Stimulated activated CD8-positive, alpha-beta memory T cell treated with anti-CD3 and anti-CD28 coated beads, Interleukin-15, amount 100 ng/mL, for 1 hour (primary cell): ENCODE data around the gene DOCK2.
"Not testable (repeated sequence)": the region's sequence is repeated elsewhere in the genome, so short reads cannot be mapped to it uniquely, and the experiment has no call there.

Experiments used
- DNase-seq: peaks from one replicate; pipeline ENCODE4 v3.0.0-alpha.2; 2020; ENCODE audit warnings: low read depth

DOCK2 gene

DNA sequence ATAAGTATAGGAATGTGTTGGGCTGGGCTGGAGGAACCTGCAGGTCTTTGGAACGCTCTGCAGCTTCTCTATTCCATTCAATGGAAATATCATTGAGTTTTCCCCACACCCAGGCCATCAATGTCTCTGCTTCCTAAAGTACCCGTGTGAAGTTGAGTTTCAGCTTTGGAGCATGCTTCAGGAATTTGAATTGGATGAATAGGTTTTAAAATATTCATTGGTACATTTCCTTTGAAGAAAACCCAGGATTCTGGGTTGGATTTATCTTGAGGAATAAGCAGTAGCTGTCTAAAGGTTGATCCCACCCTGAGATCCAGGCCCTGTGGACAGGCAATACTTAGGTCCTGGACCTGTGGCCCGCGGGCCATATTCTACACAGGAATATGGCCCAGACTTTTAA, 306.0 kb downstream of the DOCK2 start:
- DNase-seq = no peak

DNA sequence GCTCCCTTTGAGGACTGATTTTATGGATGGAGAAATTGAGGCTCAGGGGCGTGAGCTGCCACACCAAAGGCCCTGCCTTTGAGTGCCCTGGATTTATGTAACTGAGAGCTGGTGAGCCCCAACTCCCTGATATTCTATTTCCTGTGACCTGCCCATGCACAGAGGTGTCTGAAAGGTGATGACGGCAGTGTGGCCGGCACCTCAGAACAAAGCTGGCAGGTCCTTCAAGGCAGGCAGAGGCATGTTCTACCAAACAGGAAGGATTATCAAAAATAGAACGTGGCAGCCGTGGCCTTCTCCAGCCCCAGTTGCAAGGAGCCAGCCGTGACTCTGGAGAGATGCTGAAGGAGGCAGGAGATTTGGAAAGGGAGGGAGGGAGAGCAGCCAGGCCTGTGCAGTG, 307.0 kb downstream of the DOCK2 start:
- no peak for DNase-seq

DNA sequence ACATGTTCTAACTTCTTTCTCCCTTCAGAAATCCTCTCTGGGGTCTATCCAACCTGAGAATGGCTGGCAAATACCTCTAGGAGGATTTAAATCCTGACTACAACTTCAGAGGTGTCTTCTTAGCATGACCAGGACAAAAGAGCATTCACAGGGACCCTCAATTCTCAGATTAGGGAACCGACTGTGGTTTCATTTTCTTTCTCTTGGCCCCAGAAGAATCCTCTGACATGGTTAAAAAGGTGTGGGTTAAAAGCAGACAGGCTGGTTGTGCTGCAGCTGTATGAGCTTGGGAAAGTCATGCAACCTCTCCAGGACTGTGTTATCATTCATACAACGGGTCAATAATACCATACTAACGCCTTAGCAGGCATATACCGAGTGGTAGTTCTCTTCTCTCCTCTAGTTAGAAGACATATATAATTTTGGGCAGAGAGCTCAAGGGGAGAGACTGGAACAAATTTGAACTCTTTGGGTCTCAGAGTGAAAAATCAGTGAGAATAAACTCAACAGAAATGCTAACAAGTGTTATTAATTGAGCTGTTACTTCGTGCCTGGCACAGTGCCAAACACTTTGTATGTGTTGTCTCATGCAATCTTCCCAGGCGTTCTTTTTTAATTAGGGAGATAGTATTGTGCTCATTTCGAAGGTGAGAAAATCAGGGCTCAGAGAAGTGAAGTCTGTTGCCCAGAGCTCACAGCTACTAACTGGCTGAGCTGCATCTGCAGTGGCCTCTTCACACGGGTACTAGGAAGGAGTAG, 308.0 kb downstream of the DOCK2 start:
- DNase-seq = no peak

DNA sequence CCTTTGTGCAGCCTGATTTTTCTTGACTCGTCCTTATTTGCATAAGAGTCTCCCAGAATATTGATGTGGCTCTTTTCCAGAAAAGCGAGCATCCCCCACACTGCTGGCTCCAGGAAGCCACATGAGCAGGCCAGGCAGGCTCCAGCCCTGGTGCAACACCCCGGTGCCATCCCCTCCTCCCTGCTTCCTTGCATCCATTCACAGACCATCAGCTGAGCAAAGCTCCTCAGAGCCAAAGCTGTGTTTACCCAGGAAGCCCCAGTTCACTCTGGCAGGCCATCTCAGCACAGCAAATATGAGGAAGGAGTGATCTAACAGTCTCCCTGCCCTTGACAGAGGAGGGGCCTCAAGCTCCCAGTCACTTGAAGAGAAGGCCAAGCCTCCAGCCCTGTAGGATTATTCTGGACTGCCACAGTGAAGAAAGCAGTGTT, 308.8 kb downstream of the DOCK2 start:
- no peak for DNase-seq

DNA sequence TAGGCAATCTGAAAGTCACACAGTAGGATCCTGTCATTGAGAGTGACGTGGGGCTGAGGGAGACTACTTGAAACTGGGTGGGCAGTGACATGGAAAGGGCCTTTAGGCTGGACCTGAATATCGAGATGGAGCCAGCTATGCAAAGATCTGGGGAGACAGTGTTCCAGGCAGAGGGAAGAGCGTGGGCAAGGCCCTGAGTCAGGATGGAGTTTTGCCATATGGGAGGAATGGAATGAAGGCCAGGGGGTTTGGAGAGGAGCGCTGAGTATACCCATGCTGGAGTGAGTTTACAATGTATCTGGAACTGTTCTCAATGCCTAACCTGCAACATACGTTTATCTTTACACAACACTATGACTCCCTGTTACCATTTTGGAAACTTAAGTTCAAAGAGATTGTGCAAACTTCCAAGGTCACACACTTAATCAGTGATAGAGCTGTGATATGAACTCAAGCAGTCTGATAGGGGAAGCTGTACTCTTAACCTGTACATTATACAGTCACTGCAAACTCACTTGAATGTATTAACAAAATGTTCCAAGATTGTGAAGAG, 309.7 kb downstream of the DOCK2 start:
- DNase-seq = no peak

DNA sequence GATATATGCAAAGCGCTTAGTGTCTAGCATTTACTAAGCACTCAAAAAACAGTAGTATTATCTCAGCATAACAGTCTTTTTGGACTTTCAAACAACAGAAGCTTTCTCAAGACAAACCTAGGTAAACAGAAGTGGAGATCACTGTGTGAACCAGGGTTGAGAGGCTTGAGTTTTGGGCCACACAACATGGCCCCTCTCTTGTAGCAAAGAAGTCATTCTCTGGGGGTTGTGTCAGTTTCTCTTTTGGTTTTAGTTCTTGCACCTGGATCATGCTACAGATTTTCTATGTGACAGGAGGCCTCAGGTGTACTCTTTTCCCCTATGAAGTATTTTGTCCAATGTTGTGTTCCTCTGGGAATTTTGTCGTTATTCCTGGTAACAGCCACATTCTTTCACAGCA, 313.3 kb downstream of the DOCK2 start:
- no peak for DNase-seq

DNA sequence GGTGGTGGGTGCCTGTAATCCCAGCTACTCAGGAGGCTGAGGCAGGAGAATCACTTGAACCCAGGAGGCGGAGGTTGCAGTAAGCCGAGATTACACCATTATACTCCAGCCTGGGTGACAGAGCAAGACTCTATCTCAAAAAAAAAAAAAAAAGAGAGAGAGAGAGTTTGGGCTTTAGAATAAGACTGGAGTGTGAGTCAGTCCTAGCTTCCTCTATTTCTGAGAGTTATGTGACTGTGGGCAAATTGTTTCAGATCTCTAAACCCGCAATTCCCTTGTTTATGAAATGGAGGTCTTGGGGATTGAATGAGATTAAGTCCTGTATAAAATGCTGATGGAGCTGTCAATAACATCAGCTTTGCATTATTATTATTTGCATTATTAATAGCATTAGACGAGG, 316.1 kb downstream of the DOCK2 start:
- not testable (repeated sequence) for DNase-seq

DNA sequence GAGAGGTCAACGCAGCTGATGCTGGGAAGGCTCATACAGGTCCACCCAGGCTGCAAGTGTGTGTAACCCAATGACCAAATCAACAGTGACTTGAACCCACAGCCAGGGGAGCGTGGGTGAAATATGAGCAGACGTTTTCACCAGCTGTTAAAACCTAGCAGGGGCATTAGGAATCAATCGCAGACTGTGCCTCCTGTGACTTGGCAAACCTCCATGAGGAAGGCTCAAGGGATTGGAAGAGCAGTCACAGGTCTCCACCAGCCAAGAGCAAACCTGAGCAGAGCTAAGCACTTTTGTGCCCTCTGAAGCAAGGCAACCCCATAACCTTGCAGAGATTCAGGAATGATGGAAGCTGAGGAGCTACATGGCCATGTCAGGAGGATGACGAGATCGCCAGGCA, 317.7 kb downstream of the DOCK2 start:
- DNase-seq = no peak

DNA sequence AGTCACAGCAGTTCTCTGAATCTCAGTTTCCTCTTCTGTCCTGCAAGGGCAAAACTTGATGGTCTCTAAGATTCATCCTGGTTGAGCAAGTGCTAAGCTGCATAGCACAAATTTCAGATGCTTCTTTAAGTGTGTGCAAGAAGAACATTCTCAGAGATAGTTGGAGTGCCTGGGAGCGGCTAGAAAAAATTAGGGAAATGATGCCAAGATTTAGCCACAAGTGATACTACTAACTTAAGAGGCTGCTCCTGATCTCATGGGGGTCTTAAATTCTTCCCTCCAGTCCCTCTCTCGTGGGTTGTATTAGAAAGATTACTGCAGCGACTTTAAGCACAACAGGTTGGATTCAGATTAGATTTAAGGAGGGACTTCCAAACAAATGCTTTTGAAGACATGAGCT, 319.1 kb downstream of the DOCK2 start:
- DNase-seq = no peak

DNA sequence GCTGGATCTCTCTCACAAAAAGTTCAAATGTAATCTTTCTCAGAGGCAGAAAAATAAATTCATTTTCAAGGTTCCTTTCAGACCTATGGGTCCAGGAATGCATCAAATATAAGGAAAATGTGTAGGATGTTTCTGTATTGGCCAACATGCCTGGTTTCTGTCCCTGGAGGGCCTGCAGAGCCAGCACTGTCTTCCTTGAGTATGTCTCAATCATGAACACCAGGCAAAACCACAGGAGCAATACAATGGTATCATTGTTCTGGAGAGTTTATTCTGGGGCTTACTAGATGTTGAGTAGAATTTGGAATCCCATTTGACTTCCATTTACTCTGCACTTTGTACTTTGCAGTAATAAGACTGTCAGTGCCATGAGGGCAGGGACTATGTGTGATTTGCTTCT, 319.7 kb downstream of the DOCK2 start:
- no peak for DNase-seq

DNA sequence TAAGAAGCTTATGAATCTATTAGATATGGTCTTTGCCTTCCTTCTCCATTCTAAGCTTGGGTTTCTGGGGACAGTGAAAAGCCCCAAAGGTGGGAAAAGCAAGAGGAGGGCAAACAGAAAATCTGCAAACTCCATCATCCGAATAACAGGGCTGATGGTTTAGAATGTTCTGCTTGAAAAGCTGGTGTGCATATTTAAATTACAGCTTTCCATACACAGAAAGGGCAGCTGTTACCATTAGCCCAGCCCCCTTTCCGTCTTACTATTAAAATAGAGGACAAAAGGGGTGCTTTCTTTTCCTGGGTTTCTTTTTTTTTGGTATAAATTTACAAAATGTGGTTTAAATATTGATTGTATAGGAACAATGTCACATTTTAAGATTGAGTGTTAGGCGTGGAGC, 321.2 kb downstream of the DOCK2 start:
- no peak for DNase-seq

DNA sequence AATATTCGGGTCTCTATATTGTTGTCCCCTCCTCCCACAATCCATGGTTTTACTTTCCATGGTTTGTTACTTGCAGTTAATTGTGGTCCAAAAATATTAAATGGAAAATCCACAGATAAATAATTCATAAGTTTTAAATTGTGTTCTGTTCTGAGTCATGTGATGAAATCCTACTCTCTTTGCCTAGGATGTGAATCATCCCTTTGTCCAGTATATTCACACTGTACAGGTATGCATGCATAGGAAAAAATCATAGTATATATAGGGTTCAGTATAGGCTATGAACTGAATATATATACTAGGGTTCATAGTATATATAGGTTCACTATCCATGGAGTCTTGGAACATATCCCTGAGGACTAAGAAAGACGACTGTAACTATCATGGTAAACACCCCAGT, 323.6 kb downstream of the DOCK2 start:
- no peak for DNase-seq

DNA sequence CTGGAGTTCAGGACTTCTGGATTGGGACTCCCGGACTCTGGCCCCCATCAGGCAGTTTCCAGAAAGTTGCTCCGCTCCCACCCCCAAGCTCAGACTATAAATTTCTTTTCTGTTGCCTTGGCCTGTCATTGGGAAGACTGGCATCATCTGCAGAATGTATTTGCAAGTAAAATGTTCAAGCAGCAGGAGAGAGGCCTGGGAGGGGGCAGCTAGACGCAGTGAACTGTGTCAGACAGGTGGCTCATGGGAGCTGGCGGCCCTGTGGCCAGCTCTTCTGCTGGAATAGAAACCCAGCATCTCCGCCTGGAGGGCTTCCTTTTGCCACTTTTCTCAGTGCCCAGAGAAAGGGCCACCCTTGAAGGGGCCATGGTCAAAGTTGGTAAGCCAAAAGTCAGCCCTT, 327.2 kb downstream of the DOCK2 start:
- DNase-seq = no peak

DNA sequence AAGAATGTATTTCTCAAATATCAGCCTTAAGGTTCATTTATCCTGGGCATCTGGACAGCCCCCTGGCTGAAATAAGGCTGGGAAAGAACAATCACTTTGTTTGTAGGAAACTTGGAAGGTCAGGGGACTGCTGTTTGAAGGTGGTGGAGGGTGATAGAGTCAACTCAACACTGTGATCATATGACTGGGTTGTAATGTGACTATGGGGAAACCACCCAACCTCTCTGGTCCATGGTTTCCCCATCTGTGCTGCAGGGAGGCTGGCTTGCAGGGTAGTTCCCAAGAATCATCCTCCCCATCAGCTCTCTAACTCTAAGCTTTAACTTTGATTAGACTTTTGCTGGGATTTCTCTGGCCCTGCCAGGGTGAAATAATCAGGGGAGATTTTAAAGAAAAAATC, 333.3 kb downstream of the DOCK2 start:
- no peak for DNase-seq

DNA sequence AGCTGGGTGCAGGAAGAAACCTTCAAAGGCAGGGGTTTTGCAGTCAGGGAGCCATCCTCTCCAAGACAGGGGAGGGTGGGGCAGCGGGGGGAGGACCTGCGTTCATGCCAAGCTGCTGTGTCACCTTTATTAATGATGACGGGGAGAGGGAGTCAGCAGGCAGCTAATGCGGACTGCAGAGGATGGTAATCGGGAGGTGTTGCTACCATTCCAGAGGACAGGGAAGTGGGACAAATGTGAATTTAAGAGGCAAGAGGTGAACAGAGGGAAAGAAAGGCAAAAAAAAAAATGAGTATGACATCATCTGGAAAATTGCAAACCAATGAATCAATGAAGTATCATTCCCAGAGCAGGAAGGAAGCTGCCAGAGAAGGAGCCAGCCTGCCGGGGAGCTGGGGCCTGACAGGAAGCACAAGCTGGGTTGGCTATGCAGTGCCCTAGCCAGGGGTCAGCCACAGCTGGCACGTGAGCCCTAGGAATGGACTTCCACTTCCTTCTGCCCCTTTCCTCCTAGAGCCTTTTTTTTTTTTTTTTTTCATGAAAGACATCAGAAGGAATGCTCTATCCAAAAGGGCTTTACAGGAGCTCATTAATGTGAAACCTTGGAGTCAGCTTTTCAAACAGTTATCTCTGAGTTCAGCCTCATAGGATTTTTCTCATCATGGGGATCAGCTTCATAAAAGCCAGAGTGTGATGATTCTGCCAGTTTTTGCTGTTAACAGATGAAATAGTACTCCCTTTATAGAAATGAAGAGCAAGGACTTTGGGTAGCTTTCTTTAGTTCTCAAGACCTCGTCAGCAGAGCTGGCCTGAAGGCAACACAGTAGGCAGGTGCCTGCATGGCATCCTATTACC, 334.1 kb downstream of the DOCK2 start:
- DNase-seq = no peak

DNA sequence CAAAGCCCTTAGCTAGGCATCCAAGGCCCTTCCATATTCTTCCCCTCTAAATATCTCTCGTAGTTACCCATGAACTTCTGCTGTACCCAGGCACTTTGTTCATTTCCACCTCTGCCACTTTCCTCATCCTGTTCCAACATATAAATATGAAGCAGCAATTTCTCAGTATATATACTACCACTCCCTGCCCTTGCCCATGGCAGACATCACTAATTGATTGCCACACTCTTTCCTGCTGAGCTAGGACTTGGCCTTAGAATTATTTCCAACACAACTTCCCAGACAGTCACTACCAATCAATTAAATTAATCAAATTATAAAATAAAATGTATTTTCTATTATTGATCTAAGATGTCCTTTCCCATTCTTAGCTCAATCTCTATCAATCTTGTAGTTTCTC, 334.7 kb downstream of the DOCK2 start:
- no peak for DNase-seq

DNA sequence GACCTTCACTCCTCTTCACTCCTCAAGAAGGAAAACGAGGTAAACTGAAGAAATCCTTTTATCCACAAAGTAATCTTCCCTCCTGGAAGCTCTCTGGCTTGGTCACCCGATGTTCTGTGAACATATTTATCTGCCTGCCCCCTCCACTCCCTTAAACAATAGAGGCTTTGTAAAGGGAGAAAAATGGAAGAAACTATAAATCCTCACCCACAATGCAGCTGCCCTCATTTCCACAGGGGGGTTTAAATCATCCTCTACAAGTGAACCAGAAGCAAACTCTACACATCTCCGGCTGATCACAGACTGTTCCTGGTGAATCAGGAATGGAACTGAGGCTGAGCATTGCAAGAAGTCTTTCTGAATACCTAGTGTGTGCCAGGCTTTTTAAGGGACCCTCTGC, 336.0 kb downstream of the DOCK2 start:
- DNase-seq = no peak

DNA sequence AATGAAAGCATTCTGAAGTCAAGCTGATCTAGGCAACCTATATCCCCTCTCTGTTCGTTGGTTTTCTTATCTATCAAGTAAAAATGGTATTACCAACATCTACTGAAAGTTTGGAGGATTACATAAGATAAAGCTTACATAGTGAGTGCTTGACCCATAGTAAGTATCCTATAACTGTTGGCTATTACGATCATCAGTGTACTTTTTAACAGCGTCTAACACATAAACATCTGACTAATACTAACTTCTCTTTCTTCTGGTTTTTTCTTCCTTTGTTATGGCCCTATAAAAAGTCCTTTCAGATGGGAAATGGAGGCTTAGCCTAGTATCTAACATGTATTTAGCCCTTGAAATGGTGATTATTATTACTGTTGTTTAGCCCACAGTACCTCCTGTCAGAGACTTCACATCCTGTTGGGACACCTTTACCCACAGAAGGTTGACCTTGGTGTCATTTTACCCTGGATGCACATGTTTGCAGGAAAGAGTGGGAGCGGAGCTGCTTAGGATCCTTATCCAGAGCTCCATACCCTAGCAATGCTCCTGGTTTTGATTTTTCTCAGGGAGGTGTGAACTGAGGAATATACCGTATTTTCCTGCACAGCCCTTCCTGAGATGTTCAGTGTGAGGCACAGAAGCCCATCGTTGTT, 337.2 kb downstream of the DOCK2 start:
- no peak for DNase-seq

DNA sequence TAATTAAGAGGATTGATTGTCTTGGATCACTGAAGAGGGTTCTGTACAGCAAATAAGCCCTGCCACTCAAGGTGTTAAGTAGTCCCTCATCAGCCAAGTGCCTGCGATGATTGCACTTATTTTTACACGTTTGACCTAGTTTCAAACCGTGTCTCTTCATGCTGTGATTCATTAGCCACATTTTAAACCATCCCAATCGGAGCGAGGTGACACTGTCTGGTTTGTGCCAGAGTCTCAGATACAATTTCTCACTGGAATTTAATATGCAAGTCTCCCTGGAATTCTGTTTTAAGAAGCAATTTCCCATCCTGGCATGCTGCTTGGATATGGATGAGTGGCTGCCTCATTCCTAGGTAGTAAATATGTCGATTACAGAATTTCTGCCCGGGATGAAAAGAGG, 341.6 kb downstream of the DOCK2 start:
- no peak for DNase-seq

DNA sequence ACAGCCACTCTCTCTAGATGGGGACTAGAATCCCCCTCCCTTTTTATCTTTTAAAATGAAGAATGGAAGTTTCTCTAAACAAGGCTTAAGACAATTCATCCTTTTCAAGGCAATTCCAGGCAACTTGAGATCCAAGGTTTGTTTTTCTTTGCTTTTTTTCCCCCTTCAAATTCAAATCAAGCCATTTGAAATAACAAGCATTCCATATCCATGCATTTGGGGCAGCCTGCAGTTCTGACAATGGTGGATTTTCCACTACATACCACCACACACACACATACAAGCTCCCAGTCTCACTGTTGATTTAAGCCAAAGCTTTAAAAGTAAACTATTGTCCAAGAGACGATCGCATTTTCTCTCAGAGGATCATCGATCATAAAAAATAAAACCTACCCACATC, 342.8 kb downstream of the DOCK2 start:
- no peak for DNase-seq

DNA sequence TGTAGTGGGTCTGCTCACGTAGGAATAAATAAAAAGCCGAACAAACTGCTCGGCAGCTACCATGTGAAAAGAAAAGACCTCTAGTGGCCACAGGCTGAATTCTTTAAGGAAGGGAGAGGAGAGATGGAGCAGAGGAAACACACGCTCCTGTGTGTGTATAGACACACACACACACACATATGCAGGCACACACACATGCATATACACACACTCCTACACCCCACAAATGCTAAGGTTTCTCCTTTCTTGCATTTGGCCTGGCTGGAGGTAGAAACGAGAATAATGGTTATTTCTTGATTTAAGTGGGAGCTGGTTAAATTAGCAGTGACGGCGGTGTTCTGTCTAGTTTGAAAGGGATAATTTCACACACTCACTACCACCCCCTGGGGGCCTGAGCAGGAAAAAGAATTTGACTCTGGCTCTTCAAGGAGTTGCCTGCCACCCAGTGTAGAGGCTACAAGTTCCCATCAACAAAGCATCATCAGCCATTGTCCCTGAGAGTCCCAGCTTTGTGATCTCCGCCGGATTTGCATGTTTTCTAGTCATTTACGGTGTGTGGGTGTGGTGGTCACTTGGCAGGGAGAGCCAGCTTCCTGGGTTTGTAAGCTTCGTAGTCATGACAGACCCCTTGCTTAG, 343.5 kb downstream of the DOCK2 start, which contains the start of gene INSYN2B:
Gene INSYN2B (minus strand): TSS at position 78 of the 636 bp plus-strand sequence. CDS start 96,597 bp downstream, outside the sequence.
- no peak for DNase-seq

DNA sequence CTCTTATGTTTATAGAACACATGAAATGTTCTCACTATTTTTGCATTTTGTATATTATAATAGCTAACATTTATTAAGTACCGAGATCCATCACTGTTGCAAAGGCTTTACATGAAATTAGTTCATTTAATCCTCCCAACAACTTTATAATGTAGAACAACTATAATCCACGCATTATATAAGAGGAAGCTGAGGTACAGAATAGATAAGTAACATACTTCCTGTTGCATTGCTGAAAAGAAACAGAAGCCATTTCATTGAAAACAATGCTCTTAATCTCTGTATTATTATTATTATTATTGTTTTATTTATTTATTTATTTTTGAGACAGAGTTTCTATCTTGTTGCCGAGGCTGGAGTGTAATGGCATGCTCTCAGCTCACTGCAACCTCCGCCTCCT, 351.1 kb downstream of the DOCK2 start:
- no peak for DNase-seq
